Measurements from ENCODE around the gene PDZD7.
A peak's percentile ranks its signal among the peaks of the same experiment; 100 is the strongest.

Gene PDZD7

DNA sequence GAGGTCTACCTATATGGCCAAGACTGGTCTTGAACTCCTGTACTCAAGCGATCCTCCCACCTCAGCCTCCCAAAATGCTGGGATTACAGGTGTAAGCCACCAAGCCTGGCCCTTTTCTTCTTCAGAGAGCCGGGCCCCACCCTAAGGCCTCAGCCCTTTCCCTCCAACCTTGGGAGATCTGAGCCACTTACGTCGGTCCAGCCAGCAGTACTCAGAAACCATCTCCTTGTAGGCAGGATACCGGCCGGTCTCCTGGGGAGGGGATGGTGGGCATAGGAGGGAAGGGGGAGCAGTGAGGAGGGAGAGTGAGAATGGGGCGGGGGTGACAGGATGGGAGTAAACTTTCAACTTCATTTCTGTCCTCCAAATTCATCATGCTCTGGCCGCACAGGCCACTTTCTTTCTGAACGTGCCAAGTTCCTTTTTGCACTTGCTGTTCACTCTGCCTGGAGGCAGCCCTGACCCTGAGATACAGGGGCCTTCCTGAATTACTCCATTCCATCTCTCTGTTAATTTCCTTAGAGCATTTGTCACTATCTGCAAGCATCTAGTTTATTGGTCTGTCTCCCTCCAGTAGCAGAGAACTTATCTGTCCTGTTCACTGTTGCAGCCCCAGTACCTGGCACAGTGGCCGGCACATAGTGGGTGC, 10.4 kb downstream of the PDZD7 start:
- Histone ChIP-seq H3K36me3 (replicated peaks; ENCODE audit: insufficient read depth, low read length) (no peaks in the 10 kb centered on the region), H3K27me3 (replicated peaks; ENCODE audit: insufficient read depth, low read length) (peaks cover 39% of the 10 kb centered on the region), H3K9me2 (replicated peaks; ENCODE audit: insufficient read depth, low read length) (no peaks in the 10 kb centered on the region), H3F3A (ENCODE audit: insufficient read depth, low read length) (no peaks in the 10 kb centered on the region), H3K9ac (ENCODE audit: low read length) (no peak overlapping the region), H3K9me3 (replicated peaks; ENCODE audit: insufficient read depth, low read length) (no peaks in the 10 kb centered on the region), H3K79me2 (ENCODE audit: low read length) (no peaks in the 10 kb centered on the region), H4K20me1 (ENCODE audit: insufficient read depth, low read length) (no peaks in the 10 kb centered on the region), H3K27ac (ENCODE audit: low read length) (no peak overlapping the region), H3K4me3 (ENCODE audit: low read length) (no peak overlapping the region), H3K4me2 (ENCODE audit: low read depth, low read length) (no peak overlapping the region), H2AFZ (ENCODE audit: low read length) (no peak overlapping the region), H3K4me1 (ENCODE audit: low read length) (no peaks in the 10 kb centered on the region)
- TF ChIP-seq, protein P1, sequence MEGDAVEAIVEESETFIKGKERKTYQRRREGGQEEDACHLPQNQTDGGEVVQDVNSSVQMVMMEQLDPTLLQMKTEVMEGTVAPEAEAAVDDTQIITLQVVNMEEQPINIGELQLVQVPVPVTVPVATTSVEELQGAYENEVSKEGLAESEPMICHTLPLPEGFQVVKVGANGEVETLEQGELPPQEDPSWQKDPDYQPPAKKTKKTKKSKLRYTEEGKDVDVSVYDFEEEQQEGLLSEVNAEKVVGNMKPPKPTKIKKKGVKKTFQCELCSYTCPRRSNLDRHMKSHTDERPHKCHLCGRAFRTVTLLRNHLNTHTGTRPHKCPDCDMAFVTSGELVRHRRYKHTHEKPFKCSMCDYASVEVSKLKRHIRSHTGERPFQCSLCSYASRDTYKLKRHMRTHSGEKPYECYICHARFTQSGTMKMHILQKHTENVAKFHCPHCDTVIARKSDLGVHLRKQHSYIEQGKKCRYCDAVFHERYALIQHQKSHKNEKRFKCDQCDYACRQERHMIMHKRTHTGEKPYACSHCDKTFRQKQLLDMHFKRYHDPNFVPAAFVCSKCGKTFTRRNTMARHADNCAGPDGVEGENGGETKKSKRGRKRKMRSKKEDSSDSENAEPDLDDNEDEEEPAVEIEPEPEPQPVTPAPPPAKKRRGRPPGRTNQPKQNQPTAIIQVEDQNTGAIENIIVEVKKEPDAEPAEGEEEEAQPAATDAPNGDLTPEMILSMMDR (IDR thresholded peaks at IDR 0.05; ENCODE audit: low read length): no peak
- TF ChIP-seq EZH2phosphoT487 (IDR thresholded peaks at IDR 0.05; ENCODE audit: low read length) (no peak), EZH2 (optimal IDR thresholded peaks at IDR 0.05; ENCODE audit: low read depth, low read length) (no peak)
- no peak for DNase-seq

DNA sequence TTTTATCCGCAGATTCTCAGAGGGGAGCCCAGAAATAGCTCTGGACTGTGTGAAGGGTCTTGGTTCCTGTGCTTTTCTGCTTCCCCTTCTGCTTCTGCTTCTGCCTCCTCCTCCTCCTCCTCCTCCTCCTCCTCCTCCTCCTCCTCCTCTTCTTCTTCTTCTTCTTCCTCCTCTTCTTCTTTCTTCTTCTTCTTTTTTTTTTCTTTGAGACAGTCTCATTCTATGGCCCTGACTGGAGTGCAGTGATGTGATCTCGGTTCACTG, 11.6 kb downstream of the PDZD7 start:
- Histone ChIP-seq H3K27me3 (replicated peaks; ENCODE audit: insufficient read depth, low read length) (peaks cover 42% of the 10 kb centered on the region), H3F3A (ENCODE audit: insufficient read depth, low read length) (no peaks in the 10 kb centered on the region), H3K4me1 (ENCODE audit: low read length) (no peaks in the 10 kb centered on the region), H3K4me2 (ENCODE audit: low read depth, low read length) (no peak overlapping the region), H3K9me3 (replicated peaks; ENCODE audit: insufficient read depth, low read length) (no peaks in the 10 kb centered on the region), H3K79me2 (ENCODE audit: low read length) (no peaks in the 10 kb centered on the region), H4K20me1 (ENCODE audit: insufficient read depth, low read length) (no peaks in the 10 kb centered on the region), H3K9ac (ENCODE audit: low read length) (no peak overlapping the region), H3K4me3 (ENCODE audit: low read length) (no peak overlapping the region), H3K27ac (ENCODE audit: low read length) (no peak overlapping the region), H3K9me2 (replicated peaks; ENCODE audit: insufficient read depth, low read length) (no peaks in the 10 kb centered on the region), H3K36me3 (replicated peaks; ENCODE audit: insufficient read depth, low read length) (no peaks in the 10 kb centered on the region), H2AFZ (ENCODE audit: low read length) (no peak overlapping the region)
- TF ChIP-seq, protein P1 (IDR thresholded peaks at IDR 0.05; ENCODE audit: low read length): no peak
- TF ChIP-seq EZH2phosphoT487 (IDR thresholded peaks at IDR 0.05; ENCODE audit: low read length) (no peak), EZH2 (optimal IDR thresholded peaks at IDR 0.05; ENCODE audit: low read depth, low read length) (no peak)
- DNase-seq: no peak

DNA sequence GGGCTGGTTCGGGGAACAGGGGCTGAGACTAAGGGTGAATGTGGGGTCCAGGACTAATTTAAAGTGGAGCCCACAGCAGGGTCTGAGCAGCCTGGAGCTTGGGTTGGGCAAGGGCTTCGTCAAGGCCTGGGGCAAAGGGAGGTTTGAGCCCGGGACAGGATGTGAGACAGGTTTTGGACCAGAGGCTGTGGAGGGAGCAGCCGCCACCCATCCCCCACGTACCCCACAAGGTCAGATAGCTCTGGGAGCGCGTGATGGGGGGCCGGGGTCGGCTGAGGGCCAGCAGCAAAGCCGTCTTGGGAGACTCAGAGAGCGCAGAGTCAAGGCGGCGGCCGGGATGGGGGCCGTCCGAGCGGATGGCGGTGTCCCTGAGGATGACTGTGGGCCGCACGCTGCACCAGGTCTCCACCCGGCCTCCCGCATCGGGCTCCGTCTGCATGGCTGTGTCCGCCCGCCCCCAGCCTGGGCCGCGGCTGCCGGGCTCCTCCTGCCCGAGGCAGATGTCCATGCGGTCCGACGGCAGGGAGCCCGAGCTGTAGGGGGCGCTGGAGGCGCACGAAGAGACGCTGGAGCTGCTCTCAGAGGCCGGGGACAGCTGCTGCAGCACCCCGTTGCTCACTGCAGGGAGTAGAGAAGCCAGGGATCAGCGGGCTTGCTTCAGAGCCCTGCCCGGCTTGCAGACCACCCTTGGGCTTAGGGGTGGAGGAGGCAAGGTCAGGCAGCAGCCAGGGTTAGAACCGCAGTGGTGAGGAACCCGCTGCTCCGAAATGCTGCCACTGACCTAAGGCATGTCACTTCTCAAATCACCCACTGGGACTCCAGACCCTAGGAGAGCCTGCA, 12.1 kb downstream of the PDZD7 start:
- DNase-seq: peak; percentile 68
- H3K9ac ChIP-seq (ENCODE audit: low read length): no peak overlapping the region
- no peaks in the 10 kb centered on the region for H3K9me2 ChIP-seq (replicated peaks; ENCODE audit: insufficient read depth, low read length)
- no peak overlapping the region; the same call in 1 of the 2 replicates for H3K4me3 ChIP-seq (ENCODE audit: low read length)
- peak overlapping the region; percentile 31; the same call in 1 of the 2 replicates for H3K4me2 ChIP-seq (ENCODE audit: low read depth, low read length)
- H3K4me1 ChIP-seq (ENCODE audit: low read length): 0 out of 2 replicates have a peak, but pooled peaks cover 3% of the 10 kb centered on the region
- H2AFZ ChIP-seq (ENCODE audit: low read length): no peak overlapping the region
- H3K27me3 ChIP-seq (replicated peaks; ENCODE audit: insufficient read depth, low read length): peaks cover 42% of the 10 kb centered on the region
- TF ChIP-seq, protein P1 (IDR thresholded peaks at IDR 0.05; ENCODE audit: low read length): peak; percentile 76
- no peak for TF ChIP-seq EZH2 (optimal IDR thresholded peaks at IDR 0.05; ENCODE audit: low read depth, low read length)
- H4K20me1 ChIP-seq (ENCODE audit: insufficient read depth, low read length): no peaks in the 10 kb centered on the region
- H3K79me2 ChIP-seq (ENCODE audit: low read length): no peaks in the 10 kb centered on the region
- no peak overlapping the region for H3K27ac ChIP-seq (ENCODE audit: low read length)
- H3K9me3 ChIP-seq (replicated peaks; ENCODE audit: insufficient read depth, low read length): no peaks in the 10 kb centered on the region
- H3K36me3 ChIP-seq (replicated peaks; ENCODE audit: insufficient read depth, low read length): no peaks in the 10 kb centered on the region
- H3F3A ChIP-seq (ENCODE audit: insufficient read depth, low read length): no peaks in the 10 kb centered on the region
